ENCODE results near the gene CIC. TPM values are rescaled to one million over a fixed set of nuclear protein-coding genes. Genes with fewer than 3 reads are reported as not detected.

CIC gene
- total and polyA plus RNA-seq, 8 donors = 37.2 to 76.1 (median 55.6) TPM

GRCh38 chr19:42275103-42275502 is 6.1 kb downstream of the CIC start:
- no peak for TF ChIP-seq CTCF (IDR thresholded peaks at IDR 0.05)
- Histone ChIP-seq H3K9me3 (no peaks in the 10 kb centered on the region), H3K27ac (no peak overlapping the region), H3K27me3 (no peaks in the 10 kb centered on the region), H3K4me1 (peaks cover 43 to 74% of the 10 kb centered on the region in 2 donors), H3K36me3 (peaks cover 0 to 43% of the 10 kb centered on the region in 2 donors), H3K4me3 (no peak overlapping the region)
- intact Hi-C loops (cut with DNase I) = no loop called here
- DNase-seq (no peak), ATAC-seq (no peak)

- no peak for TF ChIP-seq CTCF (IDR thresholded peaks at IDR 0.05)
- H3K4me3 ChIP-seq = no peak overlapping the region
- H3K4me1 ChIP-seq = peaks cover 43 to 70% of the 10 kb centered on the region in 2 donors
- no peaks in the 10 kb centered on the region for H3K9me3 ChIP-seq
- peaks cover 0 to 43% of the 10 kb centered on the region in 2 donors for H3K36me3 ChIP-seq
- no peak for ATAC-seq
- intact Hi-C loops (cut with DNase I) = no loop called here
- no peak overlapping the region for H3K27ac ChIP-seq
- no peak for DNase-seq
- no peaks in the 10 kb centered on the region for H3K27me3 ChIP-seq
Observed at GRCh38 chr19:42275517-42275916, 6.5 kb downstream of the CIC start.

- no peak for TF ChIP-seq CTCF (IDR thresholded peaks at IDR 0.05)
- Histone ChIP-seq H3K4me3 (no peak overlapping the region), H3K27me3 (no peaks in the 10 kb centered on the region), H3K27ac (peak overlapping the region; percentile 23 to 26), H3K36me3 (peaks cover 0 to 43% of the 10 kb centered on the region in 2 donors), H3K9me3 (no peaks in the 10 kb centered on the region), H3K4me1 (peaks cover 40 to 70% of the 10 kb centered on the region in 2 donors)
- DNase-seq (no peak), ATAC-seq (no peak)
- intact Hi-C loops (cut with DNase I) = no loop called here
Observed at GRCh38 chr19:42276284-42276683, 7.2 kb downstream of the CIC start.

GRCh38 chr19:42276821-42277220 is 7.8 kb downstream of the CIC start:
- Histone ChIP-seq H3K4me1 (peaks cover 45 to 70% of the 10 kb centered on the region in 2 donors), H3K27ac (peak overlapping the region in 1 of 2 donors; percentile 89), H3K36me3 (peaks cover 0 to 40% of the 10 kb centered on the region in 2 donors), H3K27me3 (no peaks in the 10 kb centered on the region), H3K9me3 (no peaks in the 10 kb centered on the region), H3K4me3 (no peak overlapping the region)
- DNase-seq = no peak
- TF ChIP-seq CTCF (IDR thresholded peaks at IDR 0.05) = no peak
- ATAC-seq = no peak
- intact Hi-C loops (cut with DNase I) = no loop called here

GRCh38 chr19:42277821-42278451 is 8.9 kb downstream of the CIC start:
- Histone ChIP-seq H3K4me1 (peaks cover 54 to 77% of the 10 kb centered on the region in 2 donors), H3K36me3 (peaks cover 0 to 29% of the 10 kb centered on the region in 2 donors), H3K9me3 (no peaks in the 10 kb centered on the region), H3K27me3 (no peaks in the 10 kb centered on the region), H3K27ac (peak overlapping the region; percentile 89 to 94), H3K4me3 (no peak overlapping the region)
- intact Hi-C loops (cut with DNase I) = no loop called here
- ATAC-seq (no peak), DNase-seq (no peak)
- TF ChIP-seq CTCF (IDR thresholded peaks at IDR 0.05) = no peak

Measured in left lung (tissue), 10 donors.